A673 (cell line): ENCODE measurements around the gene C18orf32. TPM values are rescaled to one million over a fixed set of nuclear protein-coding genes. Genes with fewer than 3 reads are reported as not detected.

Source experiments
- BruUV-seq: library from RNA; stranded (reverse); fragments of 400-500 nt; replicated peaks from 2 replicates; lab custom pipeline; 2021; lab: Mats Ljungman, UMichigan
- CTCF ChIA-PET: fragments of 300-600 bp; sonication (Branson Sonifier 250); formaldehyde crosslinking; loops from one replicate; lab custom pipeline; 2022; ENCODE audit warnings: antibody characterized with exemption; lab: Charles Lee
- POLR2A ChIA-PET: fragments of 300-600 bp; sonication (Branson Sonifier 250); formaldehyde crosslinking; loops from one replicate; lab custom pipeline; 2022; ENCODE audit warnings: antibody characterized with exemption; ENCODE audit not compliant: low non-redundant PET; lab: Charles Lee
- DNase-seq: peaks from one replicate; pipeline ENCODE4 v3.0.0-alpha.2; 2015; ENCODE audit warnings: low spot score
- H3K27ac ChIP-seq: fragments of 200-600 bp; sonication (generic); 2 replicates; pipeline ENCODE4 v1.5.1; 2016; ENCODE audit warnings: mixed run types, low read depth, mild to moderate bottlenecking, mixed read lengths, antibody characterized with exemption, low read length; ENCODE audit not compliant: poor library complexity, severe bottlenecking
- H3K27me3 ChIP-seq: fragments of 200-600 bp; sonication (generic); replicated peaks from 2 replicates; pipeline ENCODE4 v1.6.1; 2017; ENCODE audit warnings: mixed run types, low read depth, mild to moderate bottlenecking, mixed read lengths, antibody characterized with exemption, low read length; ENCODE audit not compliant: insufficient read depth, poor library complexity
- H3K36me3 ChIP-seq: fragments of 200-600 bp; sonication (generic); 2 replicates; pipeline ENCODE4 v1.6.1; 2016; ENCODE audit warnings: mixed run types, mild to moderate bottlenecking, mixed read lengths, antibody characterized with exemption, low read length; ENCODE audit not compliant: insufficient read depth, poor library complexity, severe bottlenecking
- H3K4me1 ChIP-seq: fragments of 200-600 bp; sonication (generic); 2 replicates; pipeline ENCODE4 v1.6.1; 2017; ENCODE audit warnings: mixed run types, mild to moderate bottlenecking, mixed read lengths, antibody characterized with exemption, low read length; ENCODE audit not compliant: insufficient read depth, poor library complexity, severe bottlenecking
- H3K4me3 ChIP-seq: fragments of 200-600 bp; sonication (generic); 2 replicates; pipeline ENCODE4 v1.5.1; 2016; ENCODE audit warnings: low read depth, mixed run types, mild to moderate bottlenecking, mixed read lengths, low read length; ENCODE audit not compliant: poor library complexity, severe bottlenecking
- H3K9me3 ChIP-seq: fragments of 200-600 bp; sonication (generic); 2 replicates; pipeline ENCODE4 v1.6.1; 2016; ENCODE audit warnings: mixed run types, low read depth, mild to moderate bottlenecking, mixed read lengths, antibody characterized with exemption, low read length; ENCODE audit not compliant: poor library complexity, severe bottlenecking
- EZH2 ChIP-seq: fragments of 200-600 bp; sonication (generic); IDR thresholded peaks from 2 replicates; pipeline ENCODE4 v1.6.1; 2017; ENCODE audit warnings: borderline replicate concordance, low read depth, mild to moderate bottlenecking, mixed read lengths, antibody characterized with exemption, low read length; ENCODE audit not compliant: poor library complexity, severe bottlenecking
- intact Hi-C: fragments of 100-400 bp; cut with micrococcal nuclease; formaldehyde crosslinking; loops from one replicate; pipeline ENCODE4 v1.10.0; 2022; ENCODE audit not compliant: unreplicated experiment
- total RNA-seq: library from RNA; stranded (reverse); gene quantifications from 2 replicates; pipeline ENCODE4 v1.2.3, GENCODE V29; 2021
- TF ChIP-seq, protein P1 (sequence below): fragments of 300-800, 200-600 bp; sonication (generic); conservative IDR thresholded peaks from 2 replicates; pipeline ENCODE4 v1.5.1; 2017; ENCODE audit warnings: low read depth, mild to moderate bottlenecking, antibody characterized with exemption, low read length, moderate library complexity, mixed read lengths

The C18orf32 gene
- total RNA-seq, 1 experiment from 2014 or later = 43.8 TPM

DNA sequence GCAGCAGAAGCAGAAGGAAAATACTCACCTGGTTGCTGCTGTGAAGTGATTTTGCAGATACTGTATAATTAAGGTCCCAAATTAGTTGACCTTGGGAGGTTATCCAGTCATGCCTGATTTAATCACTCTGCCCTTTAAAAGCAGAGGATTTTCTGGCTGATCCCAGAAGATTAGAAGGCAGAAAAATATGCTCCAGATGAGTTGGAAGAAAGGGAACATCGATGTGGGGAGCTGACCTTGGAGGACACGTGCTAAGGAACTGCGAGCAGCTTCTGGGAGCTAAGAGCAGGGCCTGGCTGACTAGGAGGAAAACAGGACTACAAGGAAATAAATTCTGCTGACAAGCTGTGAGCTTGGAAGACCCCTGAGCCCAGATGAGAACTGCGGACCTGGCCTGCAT, 13.3 kb downstream of the C18orf32 start:
- no peaks in the 10 kb centered on the region for H3K27me3 ChIP-seq
- H3K4me3 ChIP-seq = no peak overlapping the region
- DNase-seq = no peak
- TF ChIP-seq, protein P1, sequence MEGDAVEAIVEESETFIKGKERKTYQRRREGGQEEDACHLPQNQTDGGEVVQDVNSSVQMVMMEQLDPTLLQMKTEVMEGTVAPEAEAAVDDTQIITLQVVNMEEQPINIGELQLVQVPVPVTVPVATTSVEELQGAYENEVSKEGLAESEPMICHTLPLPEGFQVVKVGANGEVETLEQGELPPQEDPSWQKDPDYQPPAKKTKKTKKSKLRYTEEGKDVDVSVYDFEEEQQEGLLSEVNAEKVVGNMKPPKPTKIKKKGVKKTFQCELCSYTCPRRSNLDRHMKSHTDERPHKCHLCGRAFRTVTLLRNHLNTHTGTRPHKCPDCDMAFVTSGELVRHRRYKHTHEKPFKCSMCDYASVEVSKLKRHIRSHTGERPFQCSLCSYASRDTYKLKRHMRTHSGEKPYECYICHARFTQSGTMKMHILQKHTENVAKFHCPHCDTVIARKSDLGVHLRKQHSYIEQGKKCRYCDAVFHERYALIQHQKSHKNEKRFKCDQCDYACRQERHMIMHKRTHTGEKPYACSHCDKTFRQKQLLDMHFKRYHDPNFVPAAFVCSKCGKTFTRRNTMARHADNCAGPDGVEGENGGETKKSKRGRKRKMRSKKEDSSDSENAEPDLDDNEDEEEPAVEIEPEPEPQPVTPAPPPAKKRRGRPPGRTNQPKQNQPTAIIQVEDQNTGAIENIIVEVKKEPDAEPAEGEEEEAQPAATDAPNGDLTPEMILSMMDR = no peak
- no peak for TF ChIP-seq EZH2
- peaks cover 6% of the 10 kb centered on the region for H3K36me3 ChIP-seq
- intact Hi-C loops = no loop called here
- no peak overlapping the region for H3K27ac ChIP-seq
- CTCF ChIA-PET = no interaction called here
- peaks cover 6% of the 10 kb centered on the region for H3K4me1 ChIP-seq
- POLR2A ChIA-PET = no interaction called here
- no peaks in the 10 kb centered on the region for H3K9me3 ChIP-seq
- no TSS peak for BruUV-seq

DNA sequence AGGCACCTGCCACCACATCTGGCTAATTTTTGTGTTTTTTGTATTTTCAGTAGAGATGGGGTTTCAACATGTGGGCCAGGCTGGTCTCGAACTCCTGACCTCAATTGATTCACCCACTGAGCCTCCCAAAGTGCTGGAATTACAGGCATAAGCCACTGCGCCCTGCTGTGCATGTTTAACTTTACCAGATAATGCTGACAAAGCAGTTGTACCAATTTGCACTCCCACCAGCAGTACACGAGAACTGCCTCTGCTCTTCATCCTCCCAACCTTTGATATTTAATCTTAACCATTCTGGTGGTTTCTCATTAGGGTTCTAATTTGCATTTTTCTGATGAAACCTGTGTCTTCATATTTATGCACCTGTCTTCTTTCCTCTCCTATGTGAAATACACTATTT, 14.6 kb downstream of the C18orf32 start:
- POLR2A ChIA-PET = no interaction called here
- CTCF ChIA-PET = no interaction called here
- Histone ChIP-seq H3K27ac (no peak overlapping the region), H3K27me3 (no peaks in the 10 kb centered on the region), H3K9me3 (no peaks in the 10 kb centered on the region), H3K36me3 (peaks cover 6% of the 10 kb centered on the region), H3K4me3 (no peak overlapping the region), H3K4me1 (peaks cover 6% of the 10 kb centered on the region)
- TF ChIP-seq, protein P1 = no peak
- no peak for TF ChIP-seq EZH2
- no TSS peak for BruUV-seq
- intact Hi-C loops = no loop called here
- DNase-seq = no peak

DNA sequence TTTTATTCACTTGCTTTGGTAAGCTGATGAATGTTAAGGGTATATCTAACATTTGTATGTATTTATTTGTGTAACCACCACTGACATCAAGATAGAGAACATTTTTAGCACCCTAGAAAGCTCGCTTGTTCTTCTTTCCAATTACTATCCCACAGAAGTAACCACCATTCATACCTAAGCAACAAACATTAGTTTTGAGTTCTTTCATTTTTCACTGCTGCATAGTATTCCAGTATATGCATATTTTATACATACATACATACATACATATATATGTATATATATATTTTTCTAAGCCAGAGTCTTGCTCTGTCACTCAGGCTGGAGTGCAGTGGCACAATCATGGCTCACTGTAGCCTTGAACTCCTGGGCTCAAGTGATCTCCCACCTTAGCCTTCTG, 15.5 kb downstream of the C18orf32 start:
- H3K4me1 ChIP-seq = peaks cover 5% of the 10 kb centered on the region
- H3K27ac ChIP-seq = no peak overlapping the region
- ChIA-PET POLR2A (no interaction called here), CTCF (no interaction called here)
- H3K9me3 ChIP-seq = no peaks in the 10 kb centered on the region
- BruUV-seq = no TSS peak
- H3K4me3 ChIP-seq = no peak overlapping the region
- intact Hi-C loops = no loop called here
- TF ChIP-seq, protein P1 = no peak
- no peak for TF ChIP-seq EZH2
- peaks cover 2% of the 10 kb centered on the region for H3K36me3 ChIP-seq
- H3K27me3 ChIP-seq = no peaks in the 10 kb centered on the region
- DNase-seq = no peak
